T follicular helper cell (primary cell): ENCODE data around the gene TIMP3.
"Not testable (repeated sequence)": the region's sequence is repeated elsewhere in the genome, so short reads cannot be mapped to it uniquely, and the experiment has no call there.

Experiments
- DNase-seq: peaks from one replicate; pipeline ENCODE4 v3.0.0-alpha.2; 2020; ENCODE audit warnings: low read depth
- total RNA-seq, 2 experiments: gene quantifications; one replicate each; lab custom pipeline; 2026; lab: John Stamatoyannopoulos, UW

Gene TIMP3
- total RNA-seq, result 0.04 to 0.06 reads per million in 2 experiments

- no peak for DNase-seq
Observed at GRCh38 chr22:32801537-32802236, at the start of gene TIMP3. TSS of gene TIMP3 (plus strand) at chr22:32801705. CDS start at chr22:32802002, 297 bp downstream.

- no peak for DNase-seq
Observed at GRCh38 chr22:32752326-32752725, 49.2 kb upstream of the TIMP3 start.

- DNase-seq, result no peak
Observed at GRCh38 chr22:32752816-32753520, 48.5 kb upstream of the TIMP3 start.

- no peak for DNase-seq
Observed at GRCh38 chr22:32753591-32753990, 47.9 kb upstream of the TIMP3 start.

GRCh38 chr22:32754413-32755041 is 47.0 kb upstream of the TIMP3 start:
- DNase-seq, result no peak

GRCh38 chr22:32757086-32757762 is 44.3 kb upstream of the TIMP3 start:
- DNase-seq, result not testable (repeated sequence)

GRCh38 chr22:32758866-32759385 is 42.6 kb upstream of the TIMP3 start:
- DNase-seq, result no peak

GRCh38 chr22:32760396-32760795 is 41.1 kb upstream of the TIMP3 start:
- no peak for DNase-seq

- DNase-seq, result no peak
Observed at GRCh38 chr22:32760815-32761214, 40.7 kb upstream of the TIMP3 start.

- DNase-seq, result no peak
Observed at GRCh38 chr22:32761251-32761903, 40.1 kb upstream of the TIMP3 start.

GRCh38 chr22:32764330-32765131 is 37.0 kb upstream of the TIMP3 start:
- no peak for DNase-seq

- DNase-seq, result no peak
Observed at GRCh38 chr22:32765132-32765618, 36.3 kb upstream of the TIMP3 start.

GRCh38 chr22:32771756-32772155 is 29.7 kb upstream of the TIMP3 start:
- DNase-seq, result no peak

GRCh38 chr22:32775957-32776356 is 25.5 kb upstream of the TIMP3 start:
- no peak for DNase-seq

- no peak for DNase-seq
Observed at GRCh38 chr22:32776397-32776796, 25.1 kb upstream of the TIMP3 start.

- DNase-seq, result no peak
Observed at GRCh38 chr22:32776802-32777201, 24.7 kb upstream of the TIMP3 start.

- no peak for DNase-seq
Observed at GRCh38 chr22:32777987-32778386, 23.5 kb upstream of the TIMP3 start.

- no peak for DNase-seq
Observed at GRCh38 chr22:32780726-32781310, 20.7 kb upstream of the TIMP3 start.

- no peak for DNase-seq
Observed at GRCh38 chr22:32781695-32782094, 19.8 kb upstream of the TIMP3 start.
